TTC549 (cell line): ENCODE measurements around the gene FECH.
A peak's percentile ranks its signal among the peaks of the same experiment; 100 is the strongest.

Source experiments
- FAIRE-seq: peaks from 2 replicates; lab custom pipeline; 2012; peaks lifted over from hg19 to GRCh38; lab: Jason Lieb, UNC

The FECH gene

GRCh38 chr18:57581301-57581934 lies 5.1 kb downstream of the FECH start:
- FAIRE-seq: no peak

DNA sequence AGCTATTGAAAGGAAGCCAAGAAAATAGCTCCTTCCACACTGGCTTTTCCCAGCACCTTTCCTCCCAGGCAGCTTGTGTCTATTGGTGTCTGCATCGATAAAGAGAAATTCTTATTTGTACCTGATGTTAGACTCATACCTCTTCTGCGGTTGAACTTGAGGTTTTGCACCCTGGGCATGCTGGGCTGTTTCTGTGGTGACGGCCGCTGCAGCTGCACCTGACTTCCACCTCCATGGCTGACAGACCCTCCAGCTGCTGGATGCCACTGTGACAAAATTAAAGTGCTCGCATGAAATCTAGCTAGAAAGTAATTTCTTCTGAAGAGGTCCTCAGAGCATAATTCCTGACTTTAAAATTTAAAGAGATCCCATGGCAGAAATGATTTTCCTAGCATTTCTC lies 6.6 kb downstream of the FECH start:
- no peak for FAIRE-seq

GRCh38 chr18:57576316-57576715 lies 10.2 kb downstream of the FECH start:
- no peak for FAIRE-seq

DNA sequence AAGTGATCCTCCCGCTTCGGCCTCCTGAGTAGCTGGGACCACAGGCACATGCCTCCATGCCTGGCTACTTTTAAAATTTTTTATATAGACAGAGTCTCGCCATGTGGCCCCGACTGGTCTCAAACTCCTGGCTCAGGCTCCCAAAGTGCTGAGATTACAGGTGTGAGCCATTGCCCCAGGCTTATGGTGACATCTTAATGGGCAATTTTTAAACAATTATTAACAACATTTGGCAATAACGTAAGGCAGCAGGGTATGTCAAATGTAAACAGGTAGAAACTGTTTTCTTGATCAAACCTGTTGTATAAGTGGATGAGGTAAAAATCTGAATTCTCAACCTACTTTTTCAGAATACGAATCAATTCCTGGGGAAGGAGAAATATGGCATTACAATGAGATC lies 11.0 kb downstream of the FECH start:
- FAIRE-seq: no peak

- FAIRE-seq: no peak
Measured at GRCh38 chr18:57574866-57575265, 11.6 kb downstream of the FECH start.

- no peak for FAIRE-seq
Measured at GRCh38 chr18:57570162-57570561, 16.3 kb downstream of the FECH start.

DNA sequence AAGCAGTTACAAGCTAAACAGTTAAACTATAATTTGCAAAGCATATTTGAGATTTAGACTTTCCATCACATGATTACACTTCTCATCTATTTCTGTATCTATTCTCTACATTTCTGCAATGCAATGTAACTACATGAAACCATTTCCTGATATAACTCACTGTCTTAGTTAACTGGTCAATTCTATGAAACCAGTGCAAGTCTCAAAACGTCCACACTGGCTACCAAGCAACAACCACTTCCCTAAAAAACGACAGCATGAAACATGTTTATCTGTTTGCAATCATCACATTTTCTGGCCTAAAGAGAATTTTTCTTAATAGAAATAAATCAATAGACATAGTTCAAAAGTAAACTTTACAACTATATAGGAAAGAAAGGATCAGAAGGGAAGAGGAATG lies 17.4 kb downstream of the FECH start:
- FAIRE-seq: no peak

- FAIRE-seq: peak; percentile 88
Measured at GRCh38 chr18:57561728-57562423, 24.6 kb downstream of the FECH start.

- FAIRE-seq: no peak
Measured at GRCh38 chr18:57561261-57561660, 25.2 kb downstream of the FECH start.

- FAIRE-seq: no peak
Measured at GRCh38 chr18:57559314-57559713, 27.2 kb downstream of the FECH start.

DNA sequence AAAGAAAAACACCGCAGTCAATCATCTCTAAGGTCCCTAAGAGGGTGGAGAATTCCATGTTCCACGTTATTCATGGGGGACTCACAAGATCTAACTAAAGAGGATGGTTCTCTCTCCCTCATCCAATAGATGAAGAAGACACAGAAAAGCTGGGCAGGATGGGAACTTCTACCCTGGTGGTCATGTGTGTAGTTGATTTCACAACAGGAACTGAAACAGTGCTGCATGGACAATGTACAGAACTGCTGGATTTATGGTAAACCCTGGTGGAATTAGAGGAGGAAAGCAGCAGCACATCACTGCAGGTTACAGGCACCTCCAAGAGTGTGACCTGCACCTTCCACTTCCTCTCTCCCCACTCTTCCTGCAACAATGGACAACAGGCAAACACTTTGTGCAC lies 31.4 kb downstream of the FECH start:
- FAIRE-seq: no peak

DNA sequence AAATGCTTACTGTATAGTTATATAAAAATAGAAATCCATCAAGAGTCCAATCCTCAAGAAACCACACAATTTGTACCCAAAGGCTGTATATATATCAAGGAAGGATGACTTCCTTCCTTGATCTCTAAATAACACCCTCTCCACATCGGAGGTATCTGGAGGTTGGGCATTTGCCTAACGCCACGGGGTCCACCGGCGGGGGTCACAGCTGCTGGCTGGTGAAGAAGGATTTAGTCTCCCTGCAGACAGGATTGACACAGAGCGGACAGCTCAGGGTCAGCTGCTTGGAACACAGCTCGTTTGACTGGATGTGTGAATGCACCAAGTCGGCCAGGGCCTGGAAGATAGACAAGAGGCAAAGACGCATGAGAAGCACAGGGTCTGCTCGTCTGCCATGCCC lies 36.0 kb downstream of the FECH start:
- FAIRE-seq: no peak

- FAIRE-seq: no peak
Measured at GRCh38 chr18:57547260-57547659, 39.2 kb downstream of the FECH start.

- no peak for FAIRE-seq
Measured at GRCh38 chr18:57544936-57545660, 41.4 kb downstream of the FECH start.

GRCh38 chr18:57543560-57543959 lies 42.9 kb downstream of the FECH start:
- no peak for FAIRE-seq

GRCh38 chr18:57542812-57543427 lies 43.6 kb downstream of the FECH start:
- FAIRE-seq: no peak

DNA sequence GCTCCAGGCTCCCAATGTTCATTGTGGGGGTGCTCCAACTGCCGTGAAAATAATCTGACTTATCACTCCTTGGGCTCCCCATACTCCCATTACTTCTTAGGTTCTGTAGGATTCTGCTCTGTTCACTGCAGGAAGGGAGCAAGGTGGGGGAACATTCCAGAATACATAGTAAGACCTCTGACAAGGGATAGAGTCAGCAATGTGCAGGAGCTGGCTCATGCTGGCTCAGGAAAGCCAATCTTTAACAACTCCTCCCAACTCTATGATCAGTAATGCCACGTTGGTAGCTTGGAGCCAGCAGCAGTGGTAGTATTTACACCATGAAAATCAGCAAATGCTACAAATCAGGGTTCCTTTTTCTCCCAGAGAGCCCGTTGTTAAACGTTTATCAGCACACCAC lies 44.4 kb downstream of the FECH start:
- FAIRE-seq: no peak

DNA sequence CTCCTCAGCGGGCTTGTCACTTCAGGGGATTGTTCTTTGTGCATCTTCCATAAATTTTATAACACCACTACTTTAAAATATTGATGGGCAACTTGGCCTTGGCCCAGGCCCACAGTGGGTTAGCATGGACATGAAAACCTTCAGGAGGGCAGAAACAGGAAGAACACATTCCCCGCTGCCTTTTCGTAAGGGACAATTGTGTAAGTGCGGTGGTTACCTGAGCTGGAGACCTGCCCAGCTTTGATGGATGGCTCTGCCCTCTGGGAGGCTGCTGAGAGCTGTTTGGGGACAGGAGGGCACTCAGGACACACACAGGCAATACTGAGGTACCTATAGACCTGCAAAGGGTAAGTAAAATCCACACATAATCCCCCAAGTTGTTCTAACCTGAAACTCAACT lies 46.8 kb downstream of the FECH start:
- no peak for FAIRE-seq

DNA sequence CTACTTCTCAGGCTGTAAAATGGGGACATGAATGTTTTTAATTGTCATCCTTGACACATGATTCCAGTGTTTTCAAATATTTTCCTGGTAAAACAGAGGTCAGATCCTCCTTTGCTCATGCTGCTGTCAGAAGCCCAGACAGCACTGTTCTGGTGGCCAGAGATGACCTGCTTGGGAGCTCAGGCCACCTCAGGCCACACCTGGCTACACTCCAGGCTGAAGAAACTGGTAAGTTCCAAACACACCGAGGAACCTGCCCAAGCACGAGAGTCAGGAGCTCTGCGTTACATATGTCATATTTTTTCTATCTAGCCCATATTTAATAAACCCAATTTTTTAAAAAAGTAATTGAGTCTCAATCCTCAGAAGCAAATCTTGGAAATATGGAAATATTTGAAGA lies 47.9 kb downstream of the FECH start:
- no peak for FAIRE-seq

DNA sequence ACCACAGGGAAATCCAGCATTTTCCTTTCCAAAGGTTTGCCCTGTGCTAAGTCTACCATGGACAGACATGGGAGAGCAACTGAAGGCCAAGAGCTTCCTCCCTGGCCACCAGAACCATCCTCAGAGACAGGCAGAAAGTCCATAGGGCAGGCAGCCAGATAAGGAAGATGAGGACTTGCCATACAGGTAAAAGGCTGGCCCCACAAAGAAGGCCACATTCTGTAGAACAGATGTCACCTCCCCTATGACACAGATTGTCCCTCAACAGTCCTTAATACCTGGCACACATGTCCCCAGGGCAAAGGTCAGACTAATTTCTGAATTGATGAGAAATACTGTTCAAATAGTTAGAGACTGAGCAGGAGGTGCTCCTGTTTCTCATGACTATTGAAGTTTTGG lies 52.0 kb downstream of the FECH start:
- FAIRE-seq: no peak

DNA sequence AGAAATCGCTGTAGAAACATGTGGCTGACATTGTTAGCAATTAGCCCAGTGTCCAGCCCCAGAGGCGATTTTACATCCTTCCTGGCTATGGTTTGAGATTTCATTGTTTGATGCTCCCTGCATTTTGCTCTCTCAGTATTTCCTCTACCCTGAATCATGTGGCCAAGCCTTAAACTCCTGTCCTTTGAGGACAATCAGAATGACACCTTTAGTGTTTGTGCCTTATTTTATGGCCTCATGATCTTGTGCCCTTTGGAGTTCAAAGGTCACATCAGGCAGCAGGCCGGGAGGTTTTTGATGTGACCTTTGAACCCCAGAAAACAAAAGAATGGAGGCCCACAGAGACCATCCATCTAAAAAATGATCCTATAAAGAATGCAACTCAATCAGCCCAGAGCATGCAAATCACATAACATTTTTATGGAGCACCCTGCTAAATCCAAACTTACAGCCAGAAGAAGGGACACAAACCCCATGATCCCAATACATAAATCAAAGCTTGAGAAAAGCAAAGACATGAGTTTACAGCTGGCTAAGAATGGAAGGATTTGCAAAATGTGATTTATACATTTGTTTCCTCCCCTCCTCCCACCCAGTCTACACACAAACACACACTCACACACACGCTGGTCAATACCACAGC lies 52.5 kb downstream of the FECH start:
- FAIRE-seq: no peak

- FAIRE-seq: no peak
Measured at GRCh38 chr18:57533006-57533867, 53.3 kb downstream of the FECH start.
